Hematopoietic multipotent progenitor cell treated with erythropoietin and hydrocortisone succinate and interleukin-3 and kit ligand, for 4 days (in vitro differentiated cells): Measurements from ENCODE around the gene GAS2L1.
A peak's percentile ranks its signal among the peaks of the same experiment; 100 is the strongest.

Experiments
- DNase-seq: peaks from one replicate; pipeline ENCODE4 v3.0.0-alpha.2; 2015

Gene GAS2L1

GRCh38 chr22:29275819-29276565 is 30.5 kb upstream of the GAS2L1 start:
- DNase-seq = no peak

GRCh38 chr22:29277927-29278326 is 28.5 kb upstream of the GAS2L1 start:
- no peak for DNase-seq

- DNase-seq = no peak
Observed at GRCh38 chr22:29284196-29284595, 22.3 kb upstream of the GAS2L1 start.

DNA sequence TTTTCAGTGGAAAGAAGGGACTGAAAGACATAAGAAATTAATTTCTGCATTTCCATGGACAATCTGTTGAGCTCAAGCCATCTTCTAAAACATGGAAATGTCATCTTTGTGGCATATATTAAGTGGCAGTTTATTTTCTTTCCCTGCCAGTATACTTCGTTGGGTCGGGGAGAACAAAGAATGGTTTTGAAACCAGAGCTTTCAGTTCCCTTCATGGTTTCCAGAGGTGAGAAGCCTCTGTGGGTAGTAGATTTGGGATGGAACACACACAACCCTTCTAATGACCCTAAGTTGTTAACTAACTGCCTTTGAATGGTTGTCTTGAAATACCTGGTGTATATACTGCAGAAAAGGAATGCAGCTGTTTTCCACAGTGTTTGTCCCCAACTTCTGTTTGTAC is 17.6 kb upstream of the GAS2L1 start:
- DNase-seq = no peak

DNA sequence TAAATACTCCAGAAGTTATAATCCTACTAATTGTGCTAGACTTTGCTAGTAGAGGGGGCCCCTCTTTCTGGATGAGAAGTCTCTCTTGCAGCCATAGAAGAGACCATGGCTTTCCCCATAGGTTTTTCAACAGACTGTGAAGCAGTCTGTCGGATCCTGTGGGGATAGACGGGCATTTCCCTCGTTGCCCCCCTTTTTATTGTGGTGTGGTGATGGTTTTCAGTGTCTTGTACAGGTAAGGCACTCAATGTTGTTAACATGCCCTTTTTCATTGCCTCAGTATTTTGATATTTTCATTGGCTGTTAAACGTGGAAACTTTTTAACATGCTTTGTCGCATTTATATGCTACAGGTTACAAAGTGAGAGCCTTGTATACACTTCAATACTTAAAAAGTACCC is 16.4 kb upstream of the GAS2L1 start:
- DNase-seq = no peak

GRCh38 chr22:29291215-29291614 is 15.2 kb upstream of the GAS2L1 start:
- peak; percentile 36 for DNase-seq

DNA sequence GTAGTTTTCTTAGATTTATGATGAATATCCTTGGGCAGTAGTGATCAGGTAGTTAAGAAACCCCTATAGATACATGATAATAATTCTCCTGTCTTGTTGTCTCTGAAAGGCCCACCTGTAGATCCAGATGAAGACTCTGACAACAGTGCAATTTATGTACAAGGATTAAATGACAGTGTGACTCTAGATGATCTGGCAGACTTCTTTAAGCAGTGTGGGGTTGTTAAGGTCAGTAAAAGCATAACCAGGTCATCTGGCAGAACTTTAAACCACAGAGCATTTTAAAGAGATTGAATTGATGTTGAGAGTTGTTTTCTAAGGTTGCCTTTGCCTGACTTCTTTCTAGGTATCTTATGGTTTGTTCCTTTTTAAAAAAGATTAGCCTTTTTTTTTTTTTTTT is 14.1 kb upstream of the GAS2L1 start:
- DNase-seq = no peak

DNA sequence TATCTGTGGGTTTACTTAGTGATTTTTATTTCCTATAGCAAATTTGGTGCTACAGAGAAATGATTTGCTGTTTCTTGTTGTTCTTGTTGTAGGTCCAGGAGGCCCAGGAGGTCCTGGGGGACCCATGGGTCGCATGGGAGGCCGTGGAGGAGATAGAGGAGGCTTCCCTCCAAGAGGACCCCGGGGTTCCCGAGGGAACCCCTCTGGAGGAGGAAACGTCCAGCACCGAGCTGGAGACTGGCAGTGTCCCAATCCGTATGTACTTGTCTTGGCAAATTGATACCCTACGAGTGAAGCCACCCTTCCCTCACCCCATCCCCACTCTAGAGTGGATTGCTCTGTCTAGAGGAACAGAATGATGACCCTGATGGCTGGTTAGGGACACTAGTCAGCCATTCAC is 7.8 kb upstream of the GAS2L1 start:
- DNase-seq = no peak

DNA sequence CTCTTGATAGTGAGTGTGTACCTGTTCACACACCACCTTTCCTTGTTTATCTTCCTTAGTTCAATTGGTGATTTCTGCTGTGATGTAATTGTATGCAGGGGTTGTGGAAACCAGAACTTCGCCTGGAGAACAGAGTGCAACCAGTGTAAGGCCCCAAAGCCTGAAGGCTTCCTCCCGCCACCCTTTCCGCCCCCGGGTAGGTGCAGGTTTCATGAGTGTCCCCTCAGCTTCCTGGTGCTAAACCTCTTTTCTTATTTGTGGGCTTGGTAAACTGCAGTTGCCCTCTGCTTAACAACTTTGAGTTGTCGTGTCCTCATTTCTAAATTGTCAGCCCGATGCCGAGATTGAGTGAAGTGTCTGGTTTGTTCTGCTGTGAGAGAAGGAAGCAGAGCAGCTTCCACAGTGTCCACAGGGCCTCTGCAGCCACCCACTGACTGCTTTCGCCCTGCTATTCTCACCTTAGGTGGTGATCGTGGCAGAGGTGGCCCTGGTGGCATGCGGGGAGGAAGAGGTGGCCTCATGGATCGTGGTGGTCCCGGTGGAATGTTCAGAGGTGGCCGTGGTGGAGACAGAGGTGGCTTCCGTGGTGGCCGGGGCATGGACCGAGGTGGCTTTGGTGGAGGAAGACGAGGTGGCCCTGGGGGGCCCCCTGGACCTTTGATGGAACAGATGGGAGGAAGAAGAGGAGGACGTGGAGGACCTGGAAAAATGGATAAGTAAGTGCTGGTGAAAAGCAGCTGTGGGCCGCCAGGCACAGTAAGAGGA is 7.1 kb upstream of the GAS2L1 start:
- DNase-seq = no peak

- no peak for DNase-seq
Observed at GRCh38 chr22:29300467-29300806, 6.0 kb upstream of the GAS2L1 start.

- DNase-seq = no peak
Observed at GRCh38 chr22:29300807-29301601, 5.4 kb upstream of the GAS2L1 start.

- no peak for DNase-seq
Observed at GRCh38 chr22:29301716-29302401, 4.6 kb upstream of the GAS2L1 start.

GRCh38 chr22:29302402-29302680 is 4.1 kb upstream of the GAS2L1 start:
- DNase-seq = no peak

DNA sequence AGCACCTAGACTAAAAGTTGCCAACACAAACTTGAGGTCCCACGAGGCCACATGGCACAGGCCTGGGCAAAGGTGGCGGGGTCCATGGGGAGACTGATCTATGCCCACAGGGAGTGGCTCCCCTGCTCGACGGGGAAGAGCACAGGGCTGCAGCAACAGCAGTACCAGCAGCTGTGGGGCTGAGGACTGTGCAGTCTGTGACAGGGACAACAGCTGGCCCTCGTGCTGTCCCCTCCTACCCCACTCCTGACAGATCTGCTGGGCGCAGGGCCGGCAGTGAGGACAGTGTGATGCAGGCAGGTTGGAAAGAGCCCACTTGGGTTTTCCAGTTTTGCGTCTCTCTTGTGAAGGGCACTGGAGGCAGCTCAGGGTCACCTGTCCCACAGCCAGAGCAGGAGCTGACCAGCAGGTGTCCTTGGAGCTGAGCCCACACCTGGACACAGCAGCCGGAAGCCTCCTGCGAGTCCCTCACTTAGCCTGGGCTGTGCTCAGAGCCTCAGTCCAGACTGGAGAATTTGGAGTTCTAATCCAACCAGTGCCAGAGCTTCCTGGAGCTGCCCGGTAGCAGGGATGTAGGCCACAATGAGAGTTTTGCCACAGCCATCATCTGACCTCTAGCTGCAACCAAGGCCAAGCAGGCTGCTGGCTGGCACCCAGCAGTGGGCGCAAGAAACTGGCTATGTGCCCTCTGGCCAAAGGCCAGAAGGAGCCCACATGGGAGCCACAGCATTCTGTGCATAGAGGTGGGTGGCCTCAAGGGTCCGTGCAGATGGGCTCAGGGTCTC is 3.6 kb upstream of the GAS2L1 start:
- DNase-seq = no peak

GRCh38 chr22:29305836-29306174 is 645 bp upstream of the GAS2L1 start:
- no peak for DNase-seq

- peak; percentile 88 for DNase-seq
Observed at GRCh38 chr22:29306835-29307595, 565 bp downstream of the GAS2L1 start.

DNA sequence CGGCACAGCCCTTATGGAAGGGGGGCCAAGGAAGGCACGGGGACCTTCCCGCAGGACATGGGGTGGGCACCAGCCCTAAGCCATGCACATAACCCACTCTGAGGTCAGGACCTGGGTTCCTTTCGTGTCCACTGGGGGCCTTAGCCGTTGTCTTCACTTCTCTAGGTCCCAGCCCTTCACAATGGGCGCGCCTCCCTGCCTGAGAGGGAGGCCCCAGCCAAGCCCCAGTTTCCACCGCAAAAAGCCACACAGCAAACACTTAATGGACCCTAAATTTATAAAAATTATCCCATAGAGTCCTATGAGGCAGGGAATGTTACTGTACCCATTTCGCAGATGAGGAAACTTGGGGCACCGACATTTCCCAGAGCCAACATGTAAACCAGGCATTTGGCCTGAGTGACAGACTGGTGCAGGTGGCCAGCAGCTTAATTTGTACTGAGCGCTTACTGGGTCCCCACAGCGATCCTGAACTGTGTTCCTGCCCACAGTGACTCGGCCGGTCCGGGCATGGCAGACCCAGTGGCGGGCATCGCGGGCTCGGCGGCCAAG is 1.2 kb downstream of the GAS2L1 start:
- peak; percentile 65 for DNase-seq

- no peak for DNase-seq
Observed at GRCh38 chr22:29308148-29308790, 1.8 kb downstream of the GAS2L1 start.

DNA sequence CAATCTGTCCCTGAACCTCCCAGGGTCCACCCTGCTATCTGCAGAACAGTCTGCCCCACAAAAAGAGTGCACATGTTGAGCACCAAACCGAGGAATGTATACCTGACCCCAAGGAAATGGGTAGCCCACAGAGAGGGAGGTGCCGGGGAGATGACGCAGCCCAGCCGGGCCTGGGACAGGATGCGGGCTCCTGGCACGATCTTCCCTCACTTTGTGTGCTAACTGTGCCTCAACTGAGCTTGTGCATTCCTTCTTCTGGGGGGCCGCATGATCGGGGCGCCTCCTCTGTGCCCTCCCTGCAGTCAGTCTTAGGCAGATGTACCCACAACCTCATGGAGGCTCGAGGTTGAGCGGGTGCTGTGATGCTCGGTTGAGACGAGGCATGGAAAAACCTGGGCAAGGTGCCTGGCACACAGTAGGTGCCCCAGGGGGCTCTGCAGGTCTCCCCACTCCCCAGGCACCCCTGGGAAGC is 2.4 kb downstream of the GAS2L1 start:
- peak; percentile 73 for DNase-seq

GRCh38 chr22:29309332-29310064 is 3.0 kb downstream of the GAS2L1 start:
- DNase-seq = peak; percentile 93
